Endodermal cell (in vitro differentiated cells): ENCODE measurements around the gene APBA2. TPM values are rescaled to one million over a fixed set of nuclear protein-coding genes. Genes with fewer than 3 reads are reported as not detected.

Source experiments
- DNase-seq: peaks from one replicate; pipeline ENCODE4 v3.0.0-alpha.2; 2017
- H3K27ac ChIP-seq: 2 replicates; pipeline ENCODE4 v1.5.1; 2013; ENCODE audit warnings: mild to moderate bottlenecking, low read depth, low read length, moderate library complexity
- H3K27me3 ChIP-seq: 2 replicates; pipeline ENCODE4 v1.6.1; 2013; ENCODE audit warnings: mild to moderate bottlenecking, low read length, moderate library complexity; ENCODE audit not compliant: insufficient read depth, control insufficient read depth, poor library complexity, severe bottlenecking
- H3K36me3 ChIP-seq: 2 replicates; pipeline ENCODE4 v1.7.0; 2013; ENCODE audit warnings: mild to moderate bottlenecking, low read length, moderate library complexity; ENCODE audit not compliant: control insufficient read depth, insufficient read depth
- H3K4me1 ChIP-seq: one replicate; pipeline ENCODE4 v1.7.0; 2013; ENCODE audit warnings: low read length; ENCODE audit not compliant: control insufficient read depth, insufficient read depth
- H3K4me3 ChIP-seq: 2 replicates; pipeline ENCODE4 v1.5.1; 2013; ENCODE audit warnings: mild to moderate bottlenecking, low read length, moderate library complexity
- H3K9ac ChIP-seq: 2 replicates; pipeline ENCODE4 v1.6.1; 2013; ENCODE audit warnings: mild to moderate bottlenecking, low read length, moderate library complexity; ENCODE audit not compliant: poor library complexity, severe bottlenecking; ENCODE audit errors: extremely low read depth
- H3K9me3 ChIP-seq: 2 replicates; pipeline ENCODE4 v1.6.1; 2013; ENCODE audit warnings: mild to moderate bottlenecking, low read length, moderate library complexity; ENCODE audit not compliant: control insufficient read depth
- H3K27ac Mint-ChIP-seq: 2 replicates; pipeline ENCODE4 v1.8.0; 2020; ENCODE audit warnings: mixed read lengths
- H3K27me3 Mint-ChIP-seq: 2 replicates; pipeline ENCODE4 v1.8.0; 2021; ENCODE audit warnings: mild to moderate bottlenecking, mixed read lengths; ENCODE audit not compliant: insufficient read depth
- H3K36me3 Mint-ChIP-seq: 2 replicates; pipeline ENCODE4 v1.8.0; 2020; ENCODE audit warnings: low read depth, mixed read lengths
- H3K4me1 Mint-ChIP-seq: 2 replicates; pipeline ENCODE4 v1.8.0; 2020; ENCODE audit warnings: mixed read lengths
- H3K4me3 Mint-ChIP-seq: 2 replicates; pipeline ENCODE4 v1.8.0; 2020; ENCODE audit warnings: mild to moderate bottlenecking, moderate library complexity, mixed read lengths
- H3K9me3 Mint-ChIP-seq: 2 replicates; pipeline ENCODE4 v1.8.0; 2020; ENCODE audit warnings: mild to moderate bottlenecking, mixed read lengths
- WGBS, 2 experiments: methylation state at CpG; one replicate each; pipeline versions ENCODE4 v1.1.5 to v1.1.7; 2013; ENCODE audit warnings: missing lambda C conversion rate in 2 of 2, mixed read lengths in 1 of 2; ENCODE audit not compliant: insufficient coverage in 1 of 2, insufficient read length in 1 of 2; 5-methylcytosine and 5-hydroxymethylcytosine counted together
- total RNA-seq, 2 donors: library from RNA; stranded (reverse); fragmentation: NEBNext Ultra II Directional in 1 of 2; extraction: Animal tissue kit (Norgen Biotek cat#: 25700) in 1 of 2; gene quantifications; 2 replicates in 1 of 2; 3 replicates in 1 of 2; pipeline ENCODE4 v1.2.1, GENCODE V29; 2021
- TF ChIP-seq, protein P1 (sequence below): fragments of 200-600 bp; sonication (generic); conservative IDR thresholded peaks from 2 replicates; pipeline ENCODE4 v1.5.0; 2021; ENCODE audit warnings: antibody characterized with exemption, mild to moderate bottlenecking

Gene APBA2
- total RNA-seq, 2 donors from 2014 or later = 27.1 to 27.3 TPM

DNA sequence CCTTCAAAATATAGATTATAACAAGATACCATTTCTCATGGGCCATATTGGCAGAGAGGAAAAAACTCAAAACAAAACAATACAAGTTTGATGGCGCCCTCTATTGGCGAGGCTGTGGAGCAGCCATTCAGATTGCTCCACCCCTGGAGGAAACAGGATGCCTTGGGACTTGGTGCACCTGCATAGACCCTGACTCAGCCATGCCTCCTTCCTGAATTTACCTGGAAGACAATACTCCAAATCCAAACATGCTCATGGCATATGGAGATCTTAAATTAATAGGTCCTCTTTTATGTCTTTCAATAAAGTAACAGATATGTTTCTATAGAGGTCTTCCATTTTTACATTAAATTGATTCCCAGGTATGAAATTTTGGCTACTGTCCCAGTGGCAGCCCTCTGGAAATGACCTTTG, 90.0 kb downstream of the APBA2 start:
- H3K9me3 ChIP-seq = no peaks in the 10 kb centered on the region
- no peak overlapping the region for H3K4me3 Mint-ChIP-seq
- H3K36me3 ChIP-seq = no peaks in the 10 kb centered on the region
- H3K4me3 ChIP-seq = no peak overlapping the region
- H3K27me3 Mint-ChIP-seq = no peaks in the 10 kb centered on the region
- H3K4me1 Mint-ChIP-seq = peaks cover 11% of the 10 kb centered on the region
- H3K27ac ChIP-seq = no peak overlapping the region
- H3K9me3 Mint-ChIP-seq = no peaks in the 10 kb centered on the region
- no peak overlapping the region for H3K9ac ChIP-seq
- WGBS, 2 experiments = 0% methylated on average over 2 of the region's 2 CpGs
- H3K27ac Mint-ChIP-seq = no peak overlapping the region
- H3K36me3 Mint-ChIP-seq = no peaks in the 10 kb centered on the region
- peak; percentile 83 for DNase-seq
- peaks cover 2% of the 10 kb centered on the region for H3K4me1 ChIP-seq
- TF ChIP-seq, protein P1, sequence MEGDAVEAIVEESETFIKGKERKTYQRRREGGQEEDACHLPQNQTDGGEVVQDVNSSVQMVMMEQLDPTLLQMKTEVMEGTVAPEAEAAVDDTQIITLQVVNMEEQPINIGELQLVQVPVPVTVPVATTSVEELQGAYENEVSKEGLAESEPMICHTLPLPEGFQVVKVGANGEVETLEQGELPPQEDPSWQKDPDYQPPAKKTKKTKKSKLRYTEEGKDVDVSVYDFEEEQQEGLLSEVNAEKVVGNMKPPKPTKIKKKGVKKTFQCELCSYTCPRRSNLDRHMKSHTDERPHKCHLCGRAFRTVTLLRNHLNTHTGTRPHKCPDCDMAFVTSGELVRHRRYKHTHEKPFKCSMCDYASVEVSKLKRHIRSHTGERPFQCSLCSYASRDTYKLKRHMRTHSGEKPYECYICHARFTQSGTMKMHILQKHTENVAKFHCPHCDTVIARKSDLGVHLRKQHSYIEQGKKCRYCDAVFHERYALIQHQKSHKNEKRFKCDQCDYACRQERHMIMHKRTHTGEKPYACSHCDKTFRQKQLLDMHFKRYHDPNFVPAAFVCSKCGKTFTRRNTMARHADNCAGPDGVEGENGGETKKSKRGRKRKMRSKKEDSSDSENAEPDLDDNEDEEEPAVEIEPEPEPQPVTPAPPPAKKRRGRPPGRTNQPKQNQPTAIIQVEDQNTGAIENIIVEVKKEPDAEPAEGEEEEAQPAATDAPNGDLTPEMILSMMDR = peak; percentile 97
- H3K27me3 ChIP-seq = no peaks in the 10 kb centered on the region

DNA sequence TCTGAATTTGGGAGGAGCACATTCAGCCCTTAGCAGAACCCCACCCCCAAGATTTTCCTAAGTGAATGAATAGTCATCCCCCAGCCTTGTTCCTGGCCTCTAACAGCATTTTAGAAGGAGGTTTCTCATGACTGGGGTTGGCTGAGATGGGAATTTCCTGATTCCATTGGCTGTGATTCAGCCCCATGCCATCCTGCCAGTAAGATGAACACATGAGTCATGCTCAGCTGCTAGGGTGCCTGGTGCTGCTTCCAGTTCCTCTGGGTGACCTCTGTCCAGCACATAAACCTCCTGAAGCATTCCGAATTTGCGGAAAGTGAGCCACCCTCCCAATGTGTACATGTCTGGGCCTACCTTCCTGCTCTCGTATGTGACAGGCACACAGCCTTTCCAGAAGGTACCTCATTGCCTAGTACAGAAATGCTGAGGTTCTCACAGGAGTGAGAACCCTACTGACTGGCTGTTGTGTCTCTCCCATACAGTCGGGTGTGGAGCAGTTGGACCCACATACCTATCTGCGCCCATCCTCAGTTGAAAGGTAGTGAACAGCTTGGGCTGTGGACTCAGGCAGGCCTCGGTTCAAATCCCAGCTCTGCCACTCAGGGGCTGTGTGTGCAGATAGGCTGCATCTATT, 91.7 kb downstream of the APBA2 start:
- Mint-ChIP-seq H3K4me3 (no peak overlapping the region), H3K27me3 (no peaks in the 10 kb centered on the region), H3K36me3 (no peaks in the 10 kb centered on the region), H3K4me1 (peaks cover 5% of the 10 kb centered on the region), H3K27ac (no peak overlapping the region), H3K9me3 (no peaks in the 10 kb centered on the region)
- WGBS, 2 experiments = 93 to 96% methylated on average over 4 to 6 of the region's 6 CpGs
- no peak overlapping the region for H3K4me3 ChIP-seq
- H3K9ac ChIP-seq = no peak overlapping the region
- H3K9me3 ChIP-seq = no peaks in the 10 kb centered on the region
- H3K27ac ChIP-seq = no peak overlapping the region
- peaks cover 2% of the 10 kb centered on the region for H3K4me1 ChIP-seq
- TF ChIP-seq, protein P1 = no peak
- no peaks in the 10 kb centered on the region for H3K27me3 ChIP-seq
- DNase-seq = peak; percentile 65
- no peaks in the 10 kb centered on the region for H3K36me3 ChIP-seq

DNA sequence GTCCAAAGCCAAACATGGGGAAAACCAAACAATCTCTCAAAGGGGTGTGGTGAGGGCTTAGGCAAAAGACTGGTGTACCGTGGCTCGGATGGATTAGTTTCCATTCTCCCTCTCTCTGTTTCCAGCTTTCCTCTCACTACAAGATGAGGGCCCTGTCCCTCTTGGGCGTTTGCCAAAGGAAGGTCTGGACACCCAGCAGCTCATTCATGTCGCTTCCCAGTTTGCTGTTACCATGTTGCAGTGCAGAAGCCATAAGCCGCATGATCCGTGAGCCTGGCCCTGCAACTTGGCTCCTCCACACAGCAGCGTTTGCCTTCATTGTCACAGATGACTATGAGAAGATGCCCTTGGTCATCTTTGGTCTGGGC, 92.2 kb downstream of the APBA2 start:
- 96 to 97% methylated on average over 6 to 7 of the region's 7 CpGs for WGBS, 2 experiments
- H3K4me3 Mint-ChIP-seq = no peak overlapping the region

More for the DNA sequence above, 92.2 kb downstream of the APBA2 start:
- no peak for DNase-seq
- Histone ChIP-seq H3K9me3 (no peaks in the 10 kb centered on the region), H3K36me3 (no peaks in the 10 kb centered on the region), H3K27me3 (no peaks in the 10 kb centered on the region), H3K27ac (no peak overlapping the region), H3K4me1 (peaks cover under 1% of the 10 kb centered on the region), H3K9ac (no peak overlapping the region), H3K4me3 (no peak overlapping the region)
- no peak overlapping the region for H3K27ac Mint-ChIP-seq
- TF ChIP-seq, protein P1 = no peak
- no peaks in the 10 kb centered on the region for H3K36me3 Mint-ChIP-seq
- no peaks in the 10 kb centered on the region for H3K27me3 Mint-ChIP-seq
- H3K4me1 Mint-ChIP-seq = peaks cover 1% of the 10 kb centered on the region
- H3K9me3 Mint-ChIP-seq = no peaks in the 10 kb centered on the region
